Hepatocyte (in vitro differentiated cells): Measurements from ENCODE around the gene ZNF425.

Experiments used
- CTCF ChIP-seq: fragments of 200-600 bp; sonication (generic); IDR thresholded peaks from 2 replicates; pipeline ENCODE4 v1.5.1; 2016; ENCODE audit warnings: antibody characterized with exemption, mild to moderate bottlenecking; ENCODE audit not compliant: poor library complexity
- EZH2 ChIP-seq: fragments of 200-600 bp; sonication (generic); IDR thresholded peaks from 2 replicates; pipeline ENCODE4 v1.6.1; 2016; ENCODE audit warnings: antibody characterized with exemption, mild to moderate bottlenecking, borderline replicate concordance
- EZH2phosphoT487 ChIP-seq: fragments of 200-600 bp; sonication (generic); IDR thresholded peaks from one replicate; pipeline ENCODE4 v1.6.1; 2018; ENCODE audit warnings: antibody characterized with exemption, mild to moderate bottlenecking, low read depth, moderate library complexity; ENCODE audit not compliant: unreplicated experiment, severe bottlenecking

DNA sequence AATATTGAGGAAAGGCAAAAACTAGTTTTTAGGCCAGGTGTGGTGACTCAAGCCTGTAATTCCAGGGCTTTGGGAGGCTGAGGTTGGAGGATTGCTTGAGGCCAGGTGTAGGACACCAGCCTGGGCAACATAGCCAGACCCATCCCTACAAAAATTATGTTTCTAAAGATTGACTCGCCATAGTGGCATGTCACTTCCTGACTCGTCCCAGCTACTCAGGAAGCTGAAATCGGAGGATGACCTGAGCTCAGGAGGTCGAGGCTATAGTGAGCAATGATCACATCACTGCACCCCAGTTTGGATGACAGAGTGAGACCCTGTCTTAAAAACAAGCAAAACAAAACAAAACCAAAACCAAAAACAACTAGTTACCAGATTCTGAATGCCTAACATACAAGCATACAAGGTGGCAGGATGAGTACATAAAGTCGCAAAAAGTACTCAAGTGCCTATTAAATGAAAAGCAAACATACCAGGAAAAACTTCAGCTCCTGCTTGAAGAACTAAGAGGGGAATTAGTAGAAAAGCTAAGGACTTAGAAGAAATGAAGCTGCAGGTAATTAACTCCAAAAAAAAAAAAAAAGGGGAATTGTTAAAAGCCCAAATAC lies 35.2 kb upstream of the ZNF425 start:
- TF ChIP-seq CTCF (no peak), EZH2 (no peak), EZH2phosphoT487 (no peak)
